Measurements from ENCODE around the gene FMNL2. TPM values are rescaled to one million over a fixed set of nuclear protein-coding genes. Genes with fewer than 3 reads are reported as not detected.

The FMNL2 gene
- total and polyA plus RNA-seq, 11 donors, result 4.7 to 19.4 (median 5.5) TPM

DNA sequence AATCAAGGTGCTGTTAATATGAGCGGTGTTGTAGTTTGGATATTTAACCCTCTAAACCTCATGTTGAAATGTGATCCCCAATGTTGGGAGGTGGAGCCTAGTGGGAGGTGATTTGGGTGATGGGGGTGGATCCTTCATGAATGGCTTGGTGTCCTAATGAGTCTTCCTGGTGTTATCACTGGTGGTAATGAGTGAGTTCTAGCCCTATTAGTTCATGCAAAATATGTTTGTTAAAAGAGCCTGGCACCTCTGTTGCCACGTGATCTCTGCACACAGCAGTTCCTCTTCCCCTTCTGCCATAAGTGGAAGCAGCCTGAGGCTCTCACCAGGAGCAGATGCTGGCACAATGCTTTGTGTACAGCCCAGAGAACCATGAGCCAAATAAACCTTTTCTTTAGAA lies 158.4 kb downstream of the FMNL2 start:
- Histone ChIP-seq H3K36me3 (no peaks in the 10 kb centered on the region), H3K27ac (peak overlapping the region in 1 of 12 donors; percentile 74), H3K9me3 (peaks cover 0 to 7% (median 0%) of the 10 kb centered on the region in 12 donors), H3K4me3 (no peak overlapping the region), H3K27me3 (no peaks in the 10 kb centered on the region), H3K4me1 (peaks cover 0 to 73% (median 33%) of the 10 kb centered on the region in 12 donors)
- WGBS, 4 donors, result 73 to 83% (median 81%) methylated on average over 2 of the region's 2 CpGs
- intact Hi-C loops (cut with DNase I), result loop anchor here in 1 of 10 donors (10.0 kb wide), 1 partner anchor 159 kb away; the partner anchor contains the start of gene FMNL2
- ATAC-seq (no peak), DNase-seq (no peak)
- TF ChIP-seq CTCF (IDR thresholded peaks at IDR 0.05), result no peak
- no peak for TF ChIP-seq POLR2A (IDR thresholded peaks at IDR 0.05)

GRCh38 chr2:152493945-152494528 lies 159.1 kb downstream of the FMNL2 start:
- ATAC-seq (peak in 1 of 4 donors; percentile 14), DNase-seq (no peak)
- Histone ChIP-seq H3K36me3 (no peaks in the 10 kb centered on the region), H3K9me3 (peaks cover 0 to 7% (median 0%) of the 10 kb centered on the region in 12 donors), H3K4me1 (peaks cover 0 to 74% (median 33%) of the 10 kb centered on the region in 12 donors), H3K27me3 (no peaks in the 10 kb centered on the region), H3K4me3 (no peak overlapping the region), H3K27ac (peak overlapping the region in 1 of 12 donors; percentile 74)
- TF ChIP-seq CTCF (IDR thresholded peaks at IDR 0.05) (peak in 2 of 12 donors; percentile 4 to 13), POLR2A (IDR thresholded peaks at IDR 0.05) (no peak)
- 30 to 41% (median 39%) methylated on average over 2 of the region's 2 CpGs for WGBS, 4 donors
- intact Hi-C loops (cut with DNase I), result loop anchor here in 1 of 10 donors (10.0 kb wide), 1 partner anchor 159 kb away; the partner anchor contains the start of gene FMNL2

DNA sequence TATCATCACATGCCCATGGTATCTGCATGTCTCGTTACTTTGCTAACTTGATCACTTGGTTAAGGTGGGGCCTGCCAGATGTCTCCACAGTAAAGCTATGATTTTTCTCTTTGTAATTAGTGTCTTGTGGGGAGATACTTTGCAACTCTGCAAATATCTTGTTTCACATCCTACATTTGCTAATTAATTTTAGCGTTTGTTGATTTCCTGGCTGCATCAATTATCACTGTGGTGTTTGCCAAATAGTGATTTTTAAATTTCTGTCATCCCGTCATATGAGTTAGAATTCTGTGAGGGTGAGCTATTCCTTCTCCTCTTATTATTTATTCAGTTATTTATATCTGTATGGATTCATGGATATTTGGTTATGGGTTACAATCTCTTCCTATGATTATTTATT lies 161.4 kb downstream of the FMNL2 start:
- Histone ChIP-seq H3K36me3 (no peaks in the 10 kb centered on the region), H3K4me3 (no peak overlapping the region), H3K27ac (no peak overlapping the region), H3K4me1 (peaks cover 0 to 79% (median 27%) of the 10 kb centered on the region in 12 donors), H3K27me3 (no peaks in the 10 kb centered on the region), H3K9me3 (peaks cover 0 to 7% (median 0%) of the 10 kb centered on the region in 12 donors)
- ATAC-seq (no peak), DNase-seq (no peak)
- intact Hi-C loops (cut with DNase I), result loop anchor here in 1 of 10 donors (10.0 kb wide), 1 partner anchor 162 kb away; the partner anchor contains the start of gene FMNL2
- TF ChIP-seq CTCF (IDR thresholded peaks at IDR 0.05) (no peak), POLR2A (IDR thresholded peaks at IDR 0.05) (no peak)
- 86 to 92% (median 89%) methylated on average over 3 of the region's 3 CpGs for WGBS, 4 donors

GRCh38 chr2:152497481-152498052 lies 162.6 kb downstream of the FMNL2 start:
- DNase-seq, result peak in 2 of 5 donors; percentile 24 to 34
- peak overlapping the region in 1 of 12 donors; percentile 16 for H3K4me3 ChIP-seq
- no peaks in the 10 kb centered on the region for H3K27me3 ChIP-seq
- ATAC-seq, result no peak
- TF ChIP-seq POLR2A (IDR thresholded peaks at IDR 0.05), result no peak
- TF ChIP-seq CTCF (IDR thresholded peaks at IDR 0.05), result no peak
- intact Hi-C loops (cut with DNase I), result loop anchor here in 1 of 10 donors (10.0 kb wide), 1 partner anchor 163 kb away; the partner anchor contains the start of gene FMNL2
- 38 to 45% (median 40%) methylated on average over 3 of the region's 3 CpGs for WGBS, 4 donors
- no peaks in the 10 kb centered on the region for H3K36me3 ChIP-seq
- H3K4me1 ChIP-seq, result peaks cover 0 to 71% (median 20%) of the 10 kb centered on the region in 12 donors
- H3K27ac ChIP-seq, result peak overlapping the region in 3 of 12 donors; percentile 3 to 93 (median 18)
- H3K9me3 ChIP-seq, result peaks cover 0 to 7% (median 0%) of the 10 kb centered on the region in 12 donors

Measured in heart left ventricle (tissue), 16 donors.